K562 (cell line): ENCODE measurements around the gene CDC6. TPM values are rescaled to one million over a fixed set of nuclear protein-coding genes. Genes with fewer than 3 reads are reported as not detected.

Experiments
- CXXC5 ChIP-seq: fragments of 250-450 bp; sonication (Bioruptor Pico); IDR thresholded peaks from 2 replicates; pipeline ENCODE4 v1.8.0; 2022; ENCODE audit warnings: inconsistent platforms, mild to moderate bottlenecking, moderate library complexity
- FOXA3 ChIP-seq, 2 experiments: fragments of 450-650 bp in 1 of 2; sonication (generic) in 1 of 2; formaldehyde crosslinking; IDR thresholded peaks in 1 of 2; conservative IDR thresholded peaks in 1 of 2; 2 replicates each; pipeline versions ENCODE4 v1.4.0 to v1.8.0; 2020 to 2022; ENCODE audit warnings: mild to moderate bottlenecking in 2 of 2, missing genetic modification reagents in 1 of 2
- KAT2B ChIP-seq: IDR thresholded peaks from one replicate; pipeline ENCODE4 v1.6.1; 2012; ENCODE audit warnings: low read depth, mild to moderate bottlenecking, control low read depth, inconsistent platforms, low read length, moderate library complexity
- PCBP1 ChIP-seq: fragments of 200-400 bp; formaldehyde crosslinking; IDR thresholded peaks from 2 replicates; pipeline ENCODE4 v1.6.1; 2018; ENCODE audit warnings: mild to moderate bottlenecking, low read depth, low read length; ENCODE audit not compliant: poor library complexity, severe bottlenecking
- PHF20 ChIP-seq: fragments of 450-650 bp; IDR thresholded peaks from 2 replicates; pipeline ENCODE4 v1.6.1; 2018; ENCODE audit not compliant: partially characterized antibody
- PRPF4 ChIP-seq: fragments of 200-400 bp; formaldehyde crosslinking; IDR thresholded peaks from one replicate; pipeline ENCODE4 v1.6.1; 2017; ENCODE audit warnings: low read length, low read depth, mild to moderate bottlenecking; ENCODE audit not compliant: insufficient read depth, poor library complexity, severe bottlenecking
- TAF1 ChIP-seq: IDR thresholded peaks from 2 replicates; pipeline ENCODE4 v1.6.1; 2011; ENCODE audit warnings: mild to moderate bottlenecking, low read length, moderate library complexity; ENCODE audit not compliant: insufficient read depth, control insufficient read depth, severe bottlenecking; ENCODE audit errors: extremely low read depth
- TARDBP ChIP-seq: fragments of 450-650 bp; IDR thresholded peaks from 2 replicates; pipeline ENCODE4 v1.6.1; 2016
- XRCC4 ChIP-seq: IDR thresholded peaks from one replicate; pipeline ENCODE4 v1.6.1; 2011; ENCODE audit not compliant: insufficient read depth, insufficient read length; ENCODE audit errors: extremely low read depth
- ZFX ChIP-seq: sonication (generic); formaldehyde crosslinking; IDR thresholded peaks from 2 replicates; pipeline ENCODE4 v1.8.0; 2022; ENCODE audit warnings: mild to moderate bottlenecking, missing genetic modification reagents, moderate library complexity
- polyA plus RNA-seq, 8 experiments: library from polyadenylated mRNA; depleted of rRNA in 4 of 8; stranded (reverse) in 5 of 8; unstranded in 3 of 8; fragments of >200 nt; fragmentation: Nextera tagmentation in 2 of 8; fragmentation: Illumina TruSeq in 1 of 8; extraction: Ambion mirVana in 2 of 8; extraction: Trizol in 1 of 8; gene quantifications; 2 replicates each; pipeline versions ENCODE4 v1.2.1 to v1.2.3, GENCODE V29; 2011 to 2014; ENCODE audit warnings: inconsistent platforms in 1 of 8, missing spikeins in 1 of 8
- total RNA-seq, 7 experiments: library from RNA; depleted of rRNA in 6 of 7; stranded (reverse); fragments of >200 nt in 6 of 7; fragmentation: Illumina TruSeq in 2 of 7; extraction: Trizol in 2 of 7; gene quantifications; 2 replicates each; pipeline versions ENCODE4 v1.2.1 to v1.2.3, GENCODE V29; 2011 to 2021; ENCODE audit warnings: low replicate concordance in 1 of 7
- TF ChIP-seq, protein P1 (sequence below): fragments of 450-650 bp; formaldehyde crosslinking; IDR thresholded peaks from 2 replicates; pipeline ENCODE4 v1.4.0; 2022; ENCODE audit warnings: missing genetic modification characterization
- TF ChIP-seq, protein P2 (sequence below): fragments of 250-450 bp; sonication (Bioruptor Pico); IDR thresholded peaks from 2 replicates; pipeline ENCODE4 v1.5.0; 2022; ENCODE audit warnings: mild to moderate bottlenecking
- TF ChIP-seq, protein P3 (sequence below): fragments of 250-450 bp; sonication (Bioruptor Pico); IDR thresholded peaks from 2 replicates; pipeline ENCODE4 v1.5.1; 2021; ENCODE audit warnings: mild to moderate bottlenecking
- TF ChIP-seq, protein P4 (sequence below): IDR thresholded peaks from 3 replicates; pipeline ENCODE4 v1.6.1; 2011; ENCODE audit warnings: borderline replicate concordance, mild to moderate bottlenecking; ENCODE audit not compliant: insufficient read length, insufficient read depth
- TF ChIP-seq, protein P5 (sequence below), 2 experiments: fragments of 450-650 bp in 1 of 2; sonication (generic) in 1 of 2; formaldehyde crosslinking in 1 of 2; IDR thresholded peaks in 1 of 2; conservative IDR thresholded peaks in 1 of 2; 2 replicates each; pipeline versions ENCODE4 v1.6.1 to v1.8.1; 2016 to 2023; ENCODE audit warnings: mild to moderate bottlenecking in 2 of 2, moderate library complexity in 2 of 2, inconsistent platforms in 1 of 2, missing genetic modification reagents in 1 of 2
- TF ChIP-seq, protein P6 (sequence below): fragments of 450-650 bp; formaldehyde crosslinking; conservative IDR thresholded peaks from 2 replicates; pipeline ENCODE4 v1.4.0; 2022; ENCODE audit warnings: mild to moderate bottlenecking, missing genetic modification characterization

CDC6 gene
- total and polyA plus RNA-seq, 9 of the 15 experiments (the other 6 are each of a cell fraction or from before 2014, with no cell fraction given), result 29.6 to 141 (median 106) TPM

DNA sequence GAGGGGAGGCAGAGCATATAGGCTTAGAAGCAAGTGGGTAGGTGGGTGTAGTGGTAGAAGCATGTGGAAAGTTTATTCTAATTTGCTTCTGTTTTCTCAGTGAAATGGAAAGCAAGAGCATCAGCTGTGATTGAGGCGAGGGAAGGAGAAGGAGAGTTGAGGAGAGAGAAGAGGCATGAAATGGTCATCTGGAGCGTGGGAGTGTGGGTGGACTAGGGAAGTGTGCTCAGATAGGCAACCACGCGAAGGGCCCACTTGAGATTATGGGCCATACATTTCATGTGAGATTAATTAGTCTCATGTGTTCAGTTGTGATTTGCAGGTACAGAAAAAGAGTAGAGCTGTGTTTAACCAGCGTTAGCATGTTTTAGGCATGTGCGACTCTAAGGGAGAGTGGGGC is 20.8 kb upstream of the CDC6 start (continued):
- TF ChIP-seq CXXC5 (CRISPR knock-in tag) (0 out of 2 replicates have a peak, but pooled peaks have one; percentile 30), PRPF4 (no peak), FOXA3 (CRISPR knock-in tag; conservative IDR thresholded peaks at IDR 0.05 in 1 of 2, IDR thresholded peaks at IDR 0.05 in 1 of 2) (no peak), KAT2B (no peak), TARDBP (no peak), PCBP1 (no peak), XRCC4 (no peak), PHF20 (no peak), ZFX (no peak), TAF1 (no peak)
- TF ChIP-seq, protein P1, sequence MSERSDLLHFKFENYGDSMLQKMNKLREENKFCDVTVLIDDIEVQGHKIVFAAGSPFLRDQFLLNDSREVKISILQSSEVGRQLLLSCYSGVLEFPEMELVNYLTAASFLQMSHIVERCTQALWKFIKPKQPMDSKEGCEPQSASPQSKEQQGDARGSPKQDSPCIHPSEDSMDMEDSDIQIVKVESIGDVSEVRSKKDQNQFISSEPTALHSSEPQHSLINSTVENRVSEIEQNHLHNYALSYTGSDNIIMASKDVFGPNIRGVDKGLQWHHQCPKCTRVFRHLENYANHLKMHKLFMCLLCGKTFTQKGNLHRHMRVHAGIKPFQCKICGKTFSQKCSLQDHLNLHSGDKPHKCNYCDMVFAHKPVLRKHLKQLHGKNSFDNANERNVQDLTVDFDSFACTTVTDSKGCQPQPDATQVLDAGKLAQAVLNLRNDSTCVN (CRISPR knock-in tag), result no peak; the same call in 1 of the 2 replicates
- TF ChIP-seq, protein P2, sequence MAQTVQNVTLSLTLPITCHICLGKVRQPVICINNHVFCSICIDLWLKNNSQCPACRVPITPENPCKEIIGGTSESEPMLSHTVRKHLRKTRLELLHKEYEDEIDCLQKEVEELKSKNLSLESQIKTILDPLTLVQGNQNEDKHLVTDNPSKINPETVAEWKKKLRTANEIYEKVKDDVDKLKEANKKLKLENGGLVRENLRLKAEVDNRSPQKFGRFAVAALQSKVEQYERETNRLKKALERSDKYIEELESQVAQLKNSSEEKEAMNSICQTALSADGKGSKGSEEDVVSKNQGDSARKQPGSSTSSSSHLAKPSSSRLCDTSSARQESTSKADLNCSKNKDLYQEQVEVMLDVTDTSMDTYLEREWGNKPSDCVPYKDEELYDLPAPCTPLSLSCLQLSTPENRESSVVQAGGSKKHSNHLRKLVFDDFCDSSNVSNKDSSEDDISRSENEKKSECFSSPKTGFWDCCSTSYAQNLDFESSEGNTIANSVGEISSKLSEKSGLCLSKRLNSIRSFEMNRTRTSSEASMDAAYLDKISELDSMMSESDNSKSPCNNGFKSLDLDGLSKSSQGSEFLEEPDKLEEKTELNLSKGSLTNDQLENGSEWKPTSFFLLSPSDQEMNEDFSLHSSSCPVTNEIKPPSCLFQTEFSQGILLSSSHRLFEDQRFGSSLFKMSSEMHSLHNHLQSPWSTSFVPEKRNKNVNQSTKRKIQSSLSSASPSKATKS (CRISPR knock-in tag), result no peak
- TF ChIP-seq, protein P3, sequence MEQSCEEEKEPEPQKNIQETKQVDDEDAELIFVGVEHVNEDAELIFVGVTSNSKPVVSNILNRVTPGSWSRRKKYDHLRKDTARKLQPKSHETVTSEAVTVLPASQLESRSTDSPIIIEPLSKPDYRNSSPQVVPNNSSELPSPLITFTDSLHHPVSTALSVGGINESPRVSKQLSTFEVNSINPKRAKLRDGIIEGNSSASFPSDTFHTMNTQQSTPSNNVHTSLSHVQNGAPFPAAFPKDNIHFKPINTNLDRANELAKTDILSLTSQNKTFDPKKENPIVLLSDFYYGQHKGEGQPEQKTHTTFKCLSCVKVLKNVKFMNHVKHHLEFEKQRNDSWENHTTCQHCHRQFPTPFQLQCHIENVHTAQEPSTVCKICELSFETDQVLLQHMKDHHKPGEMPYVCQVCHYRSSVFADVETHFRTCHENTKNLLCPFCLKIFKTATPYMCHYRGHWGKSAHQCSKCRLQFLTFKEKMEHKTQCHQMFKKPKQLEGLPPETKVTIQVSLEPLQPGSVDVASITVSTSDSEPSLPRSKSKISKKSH, result no peak
- TF ChIP-seq, protein P4, sequence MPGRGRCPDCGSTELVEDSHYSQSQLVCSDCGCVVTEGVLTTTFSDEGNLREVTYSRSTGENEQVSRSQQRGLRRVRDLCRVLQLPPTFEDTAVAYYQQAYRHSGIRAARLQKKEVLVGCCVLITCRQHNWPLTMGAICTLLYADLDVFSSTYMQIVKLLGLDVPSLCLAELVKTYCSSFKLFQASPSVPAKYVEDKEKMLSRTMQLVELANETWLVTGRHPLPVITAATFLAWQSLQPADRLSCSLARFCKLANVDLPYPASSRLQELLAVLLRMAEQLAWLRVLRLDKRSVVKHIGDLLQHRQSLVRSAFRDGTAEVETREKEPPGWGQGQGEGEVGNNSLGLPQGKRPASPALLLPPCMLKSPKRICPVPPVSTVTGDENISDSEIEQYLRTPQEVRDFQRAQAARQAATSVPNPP, result no peak
- TF ChIP-seq, protein P5, sequence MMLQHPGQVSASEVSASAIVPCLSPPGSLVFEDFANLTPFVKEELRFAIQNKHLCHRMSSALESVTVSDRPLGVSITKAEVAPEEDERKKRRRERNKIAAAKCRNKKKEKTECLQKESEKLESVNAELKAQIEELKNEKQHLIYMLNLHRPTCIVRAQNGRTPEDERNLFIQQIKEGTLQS (IDR thresholded peaks at IDR 0.05), result no peak
- TF ChIP-seq, protein P5 (CRISPR knock-in tag; conservative IDR thresholded peaks at IDR 0.05), result no peak
- TF ChIP-seq, protein P6, sequence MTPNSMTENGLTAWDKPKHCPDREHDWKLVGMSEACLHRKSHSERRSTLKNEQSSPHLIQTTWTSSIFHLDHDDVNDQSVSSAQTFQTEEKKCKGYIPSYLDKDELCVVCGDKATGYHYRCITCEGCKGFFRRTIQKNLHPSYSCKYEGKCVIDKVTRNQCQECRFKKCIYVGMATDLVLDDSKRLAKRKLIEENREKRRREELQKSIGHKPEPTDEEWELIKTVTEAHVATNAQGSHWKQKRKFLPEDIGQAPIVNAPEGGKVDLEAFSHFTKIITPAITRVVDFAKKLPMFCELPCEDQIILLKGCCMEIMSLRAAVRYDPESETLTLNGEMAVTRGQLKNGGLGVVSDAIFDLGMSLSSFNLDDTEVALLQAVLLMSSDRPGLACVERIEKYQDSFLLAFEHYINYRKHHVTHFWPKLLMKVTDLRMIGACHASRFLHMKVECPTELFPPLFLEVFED (CRISPR knock-in tag), result 0 out of 2 replicates have a peak, but pooled peaks have one; percentile 19
